Measurements from ENCODE around the gene TFR2. TPM values are rescaled to one million over a fixed set of nuclear protein-coding genes. Genes with fewer than 3 reads are reported as not detected.

TFR2 gene
- total and polyA plus RNA-seq, 9 of the 15 experiments (the other 6 are each of a cell fraction or from before 2014, with no cell fraction given): 3.8 to 123 (median 51.1) TPM

GRCh38 chr7:100573691-100574361, 67.5 kb downstream of the TFR2 start, which contains the start of gene SAP25:
Gene SAP25 (minus strand): TSS chr7:100573900. CDS start chr7:100573742, 158 bp downstream.
- 94% methylated on average over 30 of the region's 70 CpGs for WGBS (ENCODE audit: insufficient coverage, low coverage, missing lambda C conversion rate)
- Histone ChIP-seq H3K36me3 (ENCODE audit: control insufficient read depth, insufficient read depth, low read length) (peaks cover 52% of the 10 kb centered on the region; the same call in 1 of the 3 replicates), H3K4me3 (no peak within 1 kb of the TSS), H3K79me2 (ENCODE audit: control insufficient read depth, insufficient read depth, low read length) (no peaks in the 10 kb centered on the region), H3K27ac (ENCODE audit: extremely low read depth, low read depth, low read length) (no peak within 1 kb of the TSS), H3K9me3 (replicated peaks; ENCODE audit: control insufficient read depth, insufficient read depth, low read depth, low read length) (no peaks in the 10 kb centered on the region), H3K27me3 (ENCODE audit: control insufficient read depth in 2 of 2, insufficient read depth in 2 of 2, low read length in 2 of 2) (no peaks in the 10 kb centered on the region), H2AFZ (ENCODE audit: low read depth, low read length) (no peak within 1 kb of the TSS), H3K9ac (ENCODE audit: insufficient read depth in 1 of 2, low read depth in 2 of 2, low read length in 2 of 2) (peak within 1 kb of the TSS in 1 of 2 experiments; percentile 65; a peak in 1 of 4 replicates), H3K9me1 (ENCODE audit: control insufficient read depth, insufficient read depth, low read length) (peaks cover 7% of the 10 kb centered on the region), H4K20me1 (replicated peaks; ENCODE audit: control insufficient read depth, insufficient read depth, low read length) (no peaks in the 10 kb centered on the region), H3K4me2 (ENCODE audit: insufficient read depth, low read length) (no peak within 1 kb of the TSS), H3K4me1 (replicated peaks in 1 of 2; ENCODE audit: control insufficient read depth in 2 of 2, insufficient read depth in 2 of 2, low read length in 2 of 2) (peaks cover 2 to 87% of the 10 kb centered on the region in 2 experiments; a peak in 4 of 5 replicates)
- TF ChIP-seq CCNT2 (IDR thresholded peaks at IDR 0.05; ENCODE audit: borderline replicate concordance, extremely low read depth, insufficient read length, low read depth, low read length) (peak; percentile 16), IRF9 (tag; IDR thresholded peaks at IDR 0.05) (no peak), ZBTB7A (IDR thresholded peaks at IDR 0.05; ENCODE audit: borderline replicate concordance, control insufficient read depth, low read depth, low read length) (no peak), HMG20A (CRISPR knock-in tag; conservative IDR thresholded peaks at IDR 0.05) (no peak), NR0B1 (IDR thresholded peaks at IDR 0.05; ENCODE audit: partially characterized antibody) (no peak), MTA2 (IDR thresholded peaks at IDR 0.05; ENCODE audit: low read depth) (no peak), EWSR1 (IDR thresholded peaks at IDR 0.05; ENCODE audit: borderline replicate concordance, low read depth, partially characterized antibody) (no peak), HNRNPL (IDR thresholded peaks at IDR 0.05; ENCODE audit: low read depth, low read length) (peak; percentile 42; the same call in 1 of the 2 replicates), RBFOX2 (IDR thresholded peaks at IDR 0.05; ENCODE audit: low read depth, low read length) (peak; percentile 56), ELF1 (tag; IDR thresholded peaks at IDR 0.05) (no peak), RHOXF2B (CRISPR knock-in tag; conservative IDR thresholded peaks at IDR 0.05) (no peak), ZBTB33 (CRISPR knock-in tag; IDR thresholded peaks at IDR 0.05) (peak; percentile 72; the same call in 1 of the 2 replicates)
- ATAC-seq (no peak), DNase-seq (ENCODE audit: extremely low read depth in 1 of 4, low spot score in 3 of 4) (no peak), FAIRE-seq (no peak)
- ChIA-PET CTCF (ENCODE audit: low intra/inter-chr PET ratio) (no interaction called here), POLR2A (interaction anchor here (0.6 to 1.7 kb wide), 2 partner anchors 12 to 96 kb away, joined by 3 to 14 read pairs; partner anchors contain the start of genes FBXO24 and LRCH4)
- intact Hi-C loops (cut with micrococcal nuclease) (no loop called here), in situ Hi-C loops (cut with MboI) (loop anchor here (25.0 kb wide), 1 partner anchor 112 kb away; the partner anchor contains the start of gene SPACDR)
- TSS peak; percentile 27 for BruUV-seq (replicated peaks)

Data from K562 (cell line).